SK-N-SH (cell line): ENCODE results near the gene HBEGF. TPM values are rescaled to one million over a fixed set of nuclear protein-coding genes. Genes with fewer than 3 reads are reported as not detected.

ENCODE experiments used
- CTCF ChIA-PET: fragments of 300-600, 350-600 bp; formaldehyde crosslinking; extraction: SDS; loops from one replicate; lab custom pipeline; 2021; lab: Yijun Ruan, JAX
- POLR2A ChIA-PET: fragments of 350-600 bp; sonication (Branson Sonifier 250); formaldehyde crosslinking; extraction: SDS; loops from one replicate; lab custom pipeline; 2020; ENCODE audit warnings: antibody characterized with exemption, inconsistent platforms; lab: Yijun Ruan, JAX
- DNase-seq: peaks from one replicate; pipeline ENCODE4 v3.0.0; 2012
- H2AFZ ChIP-seq: fragments of 200-600 bp; sonication (generic); 2 replicates; pipeline ENCODE4 v1.8.1; 2016; ENCODE audit warnings: antibody characterized with exemption, mild to moderate bottlenecking, low read depth
- H3F3A ChIP-seq: fragments of 200-600 bp; sonication (generic); replicated peaks from 2 replicates; pipeline ENCODE3; 2016; ENCODE audit warnings: antibody characterized with exemption, mild to moderate bottlenecking; ENCODE audit not compliant: insufficient read depth
- H3K27ac ChIP-seq, 2 experiments: fragments of 200-500 bp in 1 of 2; fragments of 200-600 bp in 1 of 2; sonication (Bioruptor generic) in 1 of 2; sonication (generic), shearing (Covaris generic) in 1 of 2; 2 replicates each; pipeline versions ENCODE4 v1.5.1 to v1.6.1; 2014 to 2016; ENCODE audit warnings: low read depth in 2 of 2, inconsistent platforms in 1 of 2, low read length in 1 of 2, mild to moderate bottlenecking in 1 of 2, mixed read lengths in 1 of 2
- H3K27me3 ChIP-seq: fragments of 200-600 bp; sonication (generic), shearing (Covaris generic); 2 replicates; pipeline ENCODE4 v1.6.1; 2016; ENCODE audit warnings: mixed run types; ENCODE audit not compliant: insufficient read depth
- H3K36me3 ChIP-seq, 2 experiments: fragments of 200-500 bp in 1 of 2; fragments of 200-600 bp in 1 of 2; sonication (Bioruptor generic) in 1 of 2; sonication (generic) in 1 of 2; replicated peaks in 1 of 2; 2 replicates each; pipeline versions ENCODE3 to v1.5.1; 2014 to 2016; ENCODE audit warnings: low read length in 1 of 2, mild to moderate bottlenecking in 1 of 2; ENCODE audit not compliant: insufficient read depth in 2 of 2, control insufficient read depth in 1 of 2
- H3K4me1 ChIP-seq, 2 experiments: fragments of 200-500 bp in 1 of 2; fragments of 200-600 bp in 1 of 2; sonication (Bioruptor generic) in 1 of 2; sonication (generic), shearing (Covaris generic) in 1 of 2; 2 replicates each; pipeline versions ENCODE4 v1.5.1 to v1.6.1; 2014 to 2016; ENCODE audit warnings: low read depth in 1 of 2, low read length in 1 of 2, mixed run types in 1 of 2; ENCODE audit not compliant: insufficient read depth in 2 of 2, control insufficient read depth in 1 of 2
- H3K4me2 ChIP-seq: fragments of 200-600 bp; sonication (generic), shearing (Covaris generic); 2 replicates; pipeline ENCODE4 v1.6.1; 2017; ENCODE audit warnings: mixed run types
- H3K4me3 ChIP-seq, 2 experiments: fragments of 200-500 bp in 1 of 2; fragments of 200-600 bp in 1 of 2; sonication (Bioruptor generic) in 1 of 2; sonication (generic), shearing (Covaris generic) in 1 of 2; 2 replicates each; pipeline versions ENCODE4 v1.5.1 to v1.8.1; 2014 to 2016; ENCODE audit warnings: low read depth in 2 of 2, inconsistent platforms in 1 of 2, low read length in 1 of 2, mild to moderate bottlenecking in 1 of 2, mixed read lengths in 1 of 2, moderate library complexity in 1 of 2
- H3K79me2 ChIP-seq: fragments of 200-600 bp; sonication (generic); 2 replicates; pipeline ENCODE4 v1.8.1; 2017; ENCODE audit warnings: mild to moderate bottlenecking; ENCODE audit not compliant: insufficient read depth
- H3K9ac ChIP-seq: fragments of 200-600 bp; sonication (generic); 2 replicates; pipeline ENCODE4 v1.6.1; 2017; ENCODE audit warnings: mixed run types
- H3K9me2 ChIP-seq: fragments of 200-600 bp; sonication (generic); 2 replicates; pipeline ENCODE4 v1.6.1; 2017; ENCODE audit warnings: mixed run types
- H3K9me3 ChIP-seq: fragments of 200-600 bp; sonication (generic); 2 replicates; pipeline ENCODE4 v1.6.1; 2017; ENCODE audit warnings: mixed run types, mild to moderate bottlenecking, moderate library complexity
- H4K20me1 ChIP-seq: fragments of 200-600 bp; sonication (generic); 2 replicates; pipeline ENCODE4 v1.6.1; 2017; ENCODE audit warnings: mild to moderate bottlenecking, mixed run types; ENCODE audit not compliant: insufficient read depth
- EP300 ChIP-seq, 2 experiments: IDR thresholded peaks; 2 replicates each; pipeline versions ENCODE4 v1.4.0 to v1.6.1; 2012; ENCODE audit warnings: borderline replicate concordance in 1 of 2, low read depth in 1 of 2, low read length in 1 of 2
- EZH2phosphoT487 ChIP-seq: fragments of 200-600 bp; sonication (generic); IDR thresholded peaks from 2 replicates; pipeline ENCODE4 v1.6.1; 2017; ENCODE audit warnings: low read depth, mixed run types, mild to moderate bottlenecking, antibody characterized with exemption, moderate library complexity, borderline replicate concordance
- FOXM1 ChIP-seq: IDR thresholded peaks from 2 replicates; pipeline ENCODE4 v1.4.0; 2012; ENCODE audit warnings: low read depth, mild to moderate bottlenecking
- GATA2 ChIP-seq: sonication (generic); formaldehyde crosslinking; IDR thresholded peaks from 2 replicates; pipeline ENCODE4 v1.5.0; 2020; ENCODE audit warnings: mild to moderate bottlenecking, missing genetic modification reagents
- IRF3 ChIP-seq: fragments of 150-350 bp; IDR thresholded peaks from 2 replicates; pipeline ENCODE4 v1.6.1; 2016; ENCODE audit warnings: mild to moderate bottlenecking, low read depth, low read length
- MAX ChIP-seq: IDR thresholded peaks from 2 replicates; pipeline ENCODE4 v1.4.0; 2012; ENCODE audit warnings: low read depth
- MEF2A ChIP-seq: IDR thresholded peaks from 2 replicates; pipeline ENCODE4 v1.4.0; 2012; ENCODE audit warnings: low read depth, borderline replicate concordance
- MXI1 ChIP-seq: IDR thresholded peaks from 2 replicates; pipeline ENCODE4 v1.6.1; 2012; ENCODE audit warnings: mild to moderate bottlenecking, low read depth, low read length, improper control_type of control experiment
- PBX3 ChIP-seq: IDR thresholded peaks from 2 replicates; pipeline ENCODE4; 2012
- RAD21 ChIP-seq: IDR thresholded peaks from 2 replicates; pipeline ENCODE4 v1.6.1; 2012; ENCODE audit warnings: mild to moderate bottlenecking, low read length
- REST ChIP-seq: IDR thresholded peaks from 2 replicates; pipeline ENCODE4 v1.6.1; 2012; ENCODE audit warnings: mild to moderate bottlenecking, low read depth, low read length, moderate library complexity
- RXRA ChIP-seq: IDR thresholded peaks from 2 replicates; pipeline ENCODE4 v1.4.0; 2012; ENCODE audit warnings: low read depth, mild to moderate bottlenecking, borderline replicate concordance
- SIN3A ChIP-seq: IDR thresholded peaks from 2 replicates; pipeline ENCODE4 v1.6.1; 2012; ENCODE audit warnings: low read depth, mild to moderate bottlenecking, low read length, moderate library complexity, borderline replicate concordance
- TEAD4 ChIP-seq: IDR thresholded peaks from 2 replicates; pipeline ENCODE4 v1.4.0; 2012; ENCODE audit warnings: mild to moderate bottlenecking, borderline replicate concordance; ENCODE audit not compliant: insufficient read depth
- USF1 ChIP-seq: IDR thresholded peaks from 2 replicates; pipeline ENCODE4 v1.4.0; 2012; ENCODE audit warnings: low read depth, borderline replicate concordance
- USF2 ChIP-seq: fragments of 150-350 bp; IDR thresholded peaks from 2 replicates; pipeline ENCODE4 v1.6.1; 2017; ENCODE audit warnings: antibody characterized with exemption, low read length, low read depth, borderline replicate concordance
- ZBTB33 ChIP-seq: IDR thresholded peaks from 2 replicates; pipeline ENCODE4 v1.4.0; 2012; ENCODE audit warnings: low read depth, borderline replicate concordance
- WGBS: methylation state at CpG from one replicate; pipeline ENCODE4 v1.1.6; 2017; ENCODE audit warnings: low lambda C conversion rate; 5-methylcytosine and 5-hydroxymethylcytosine counted together
- polyA plus RNA-seq, 3 experiments: library from polyadenylated mRNA; depleted of rRNA; stranded (reverse); fragments of >200 nt; gene quantifications; 2 replicates each; pipeline ENCODE4 v1.2.3, GENCODE V29; 2012

HBEGF gene
- polyA plus RNA-seq, 1 of the 3 experiments (the other 2 are of a cell fraction) = 59.8 TPM

GRCh38 chr5:140286424-140286823 lies 60.0 kb downstream of the HBEGF start:
- CTCF ChIA-PET = interaction anchor here (0.6 to 1.0 kb wide), 2 partner anchors 42 to 65 kb away, joined by 3 read pairs; no protein-coding TSS in a partner anchor
- WGBS = 96% methylated on average over 4 of the region's 5 CpGs
- H4K20me1 ChIP-seq = no peaks in the 10 kb centered on the region

More at GRCh38 chr5:140286424-140286823, 60.0 kb downstream of the HBEGF start:
- TF ChIP-seq RXRA (no peak), MEF2A (no peak), EZH2phosphoT487 (no peak), FOXM1 (no peak), ZBTB33 (no peak), MXI1 (no peak), MAX (no peak), EP300 (IDR thresholded peaks at IDR 0.05; ENCODE audit: borderline replicate concordance in 1 of 2, low read depth in 1 of 2, low read length in 1 of 2) (no peak), RAD21 (no peak), PBX3 (no peak), USF2 (no peak), GATA2 (CRISPR knock-in tag) (no peak), REST (no peak), SIN3A (no peak), IRF3 (no peak), USF1 (no peak), TEAD4 (no peak)
- Histone ChIP-seq H3F3A (peaks cover 4% of the 10 kb centered on the region), H3K36me3 (no peaks in the 10 kb centered on the region), H2AFZ (no peak overlapping the region), H3K9me2 (no peaks in the 10 kb centered on the region), H3K4me3 (no peak overlapping the region), H3K4me2 (no peak overlapping the region), H3K9me3 (no peaks in the 10 kb centered on the region), H3K4me1 (no peaks in the 10 kb centered on the region), H3K27ac (no peak overlapping the region), H3K9ac (no peak overlapping the region), H3K27me3 (no peaks in the 10 kb centered on the region), H3K79me2 (peaks cover 98% of the 10 kb centered on the region)
- POLR2A ChIA-PET = no interaction called here
- no peak for DNase-seq
